A549 (cell line): ENCODE results near the gene MYBPC2. TPM values are rescaled to one million over a fixed set of nuclear protein-coding genes. Genes with fewer than 3 reads are reported as not detected.
A peak's percentile ranks its signal among the peaks of the same experiment; 100 is the strongest.

Experiments
- ATAC-seq, 2 experiments: fragments of 200-7000 bp in 1 of 2; fragments of >200 bp in 1 of 2; cut with Nextera tagmentation in 1 of 2; cut with Tn5 transposase in 1 of 2; 3 replicates each; pipeline versions ENCODE4 v1.8.0 to v1.9.1; 2018 to 2020; ENCODE audit warnings: mild to moderate bottlenecking in 1 of 2, moderate library complexity in 1 of 2
- CTCF ChIA-PET: fragments of 300-600 bp; sonication (Branson Sonifier 250); formaldehyde crosslinking; extraction: SDS; loops from one replicate; lab custom pipeline; 2021; ENCODE audit warnings: antibody characterized with exemption, inconsistent platforms; lab: Yijun Ruan, JAX
- POLR2A ChIA-PET: fragments of 350-600 bp; formaldehyde crosslinking; extraction: SDS; loops from one replicate; lab custom pipeline; 2021; ENCODE audit warnings: antibody characterized with exemption, inconsistent platforms; lab: Yijun Ruan, JAX
- DNase-seq, 2 experiments: peaks; one replicate each; pipeline versions ENCODE4 v3.0.0 to v3.0.0-alpha.2; 2011 to 2016; ENCODE audit warnings: low read depth in 1 of 2, low spot score in 1 of 2
- FAIRE-seq: peaks from 2 replicates; lab custom pipeline; 2011; peaks lifted over from hg19 to GRCh38; lab: Jason Lieb, UNC
- H3K27ac ChIP-seq, 2 experiments: fragments of >200 bp; sonication (Bioruptor Twin); formaldehyde crosslinking; 3 replicates each; pipeline ENCODE4 v1.5.1; 2016 to 2017
- H3K4me1 ChIP-seq: fragments of >200 bp; sonication (Bioruptor Twin); formaldehyde crosslinking; 3 replicates; pipeline ENCODE4 v1.6.1; 2016
- H3K4me2 ChIP-seq: fragments of >200 bp; sonication (Bioruptor Twin); formaldehyde crosslinking; 3 replicates; pipeline ENCODE4 v1.6.1; 2016
- H3K4me3 ChIP-seq: fragments of >200 bp; sonication (Bioruptor Twin); formaldehyde crosslinking; 3 replicates; pipeline ENCODE4 v1.5.1; 2016
- H3K9me3 ChIP-seq: fragments of >200 bp; sonication (Bioruptor Twin); formaldehyde crosslinking; 3 replicates; pipeline ENCODE4 v1.6.1; 2016
- ATOH8 ChIP-seq: fragments of 250-450 bp; sonication (Bioruptor Pico); IDR thresholded peaks from 2 replicates; pipeline ENCODE4 v1.5.0; 2020; ENCODE audit warnings: low read depth, mild to moderate bottlenecking, moderate library complexity
- BHLHE40 ChIP-seq: IDR thresholded peaks from 2 replicates; pipeline ENCODE4 v1.6.1; 2012; ENCODE audit warnings: low read depth, low read length, inconsistent platforms
- CTCF ChIP-seq: fragments of >200 bp; sonication (Bioruptor Twin); formaldehyde crosslinking; IDR thresholded peaks from 3 replicates; pipeline ENCODE4 v1.5.1; 2016
- E2F6 ChIP-seq: IDR thresholded peaks from 2 replicates; pipeline ENCODE4 v1.6.1; 2012; ENCODE audit warnings: low read depth, borderline replicate concordance
- EHMT2 ChIP-seq: fragments of 200-600 bp; sonication (generic); IDR thresholded peaks from 2 replicates; pipeline ENCODE4 v1.6.1; 2016; ENCODE audit warnings: antibody characterized with exemption, low read depth, mild to moderate bottlenecking, moderate library complexity
- ELK1 ChIP-seq: fragments of 150-350 bp; IDR thresholded peaks from 2 replicates; pipeline ENCODE4 v1.6.1; 2014; ENCODE audit warnings: low read depth, mild to moderate bottlenecking, low read length
- FOSB ChIP-seq: fragments of 250-450 bp; sonication (Bioruptor Pico); IDR thresholded peaks from 2 replicates; pipeline ENCODE4 v1.5.0; 2020; ENCODE audit warnings: mild to moderate bottlenecking, moderate library complexity
- FOSL2 ChIP-seq, 2 experiments: fragments of 450-650 bp in 1 of 2; fragments of >200 bp in 1 of 2; sonication (Bioruptor Twin) in 1 of 2; formaldehyde crosslinking; IDR thresholded peaks; 2 replicates each; pipeline versions ENCODE4 v1.5.0 to v1.6.1; 2016 to 2020; ENCODE audit warnings: mild to moderate bottlenecking in 1 of 2, moderate library complexity in 1 of 2
- FOXS1 ChIP-seq: fragments of 250-450 bp; sonication (Bioruptor Pico); IDR thresholded peaks from 2 replicates; pipeline ENCODE4 v1.5.0; 2020; ENCODE audit warnings: mild to moderate bottlenecking, moderate library complexity
- GATA3 ChIP-seq: IDR thresholded peaks from 2 replicates; pipeline ENCODE4 v1.6.1; 2012; ENCODE audit warnings: borderline replicate concordance
- HES2 ChIP-seq: fragments of >200 bp; sonication (Bioruptor Twin); formaldehyde crosslinking; IDR thresholded peaks from 2 replicates; pipeline ENCODE4 v1.6.1; 2016
- HOXB5 ChIP-seq: fragments of 250-450 bp; sonication (Bioruptor Pico); IDR thresholded peaks from 2 replicates; pipeline ENCODE4 v1.5.0; 2020; ENCODE audit warnings: mild to moderate bottlenecking, moderate library complexity
- JUN ChIP-seq, 2 experiments: fragments of >200 bp; sonication (Bioruptor Twin); formaldehyde crosslinking; IDR thresholded peaks; 2 replicates in 1 of 2; 3 replicates in 1 of 2; pipeline ENCODE4 v1.6.1; 2016 to 2017
- NFE2L2 ChIP-seq: fragments of 150-350 bp; conservative IDR thresholded peaks from 2 replicates; pipeline ENCODE4 v1.6.1; 2014; ENCODE audit warnings: low read length
- NR3C1 ChIP-seq: fragments of >200 bp; sonication (Bioruptor Twin); formaldehyde crosslinking; IDR thresholded peaks from 3 replicates; pipeline ENCODE4 v1.6.1; 2017
- PHF8 ChIP-seq: fragments of 200-600 bp; sonication (generic); IDR thresholded peaks from 2 replicates; pipeline ENCODE4 v1.6.1; 2016; ENCODE audit warnings: low read depth, mild to moderate bottlenecking, antibody characterized with exemption, moderate library complexity, borderline replicate concordance
- POLR2A ChIP-seq: IDR thresholded peaks from 2 replicates; pipeline ENCODE4 v1.6.1; 2012; ENCODE audit warnings: mild to moderate bottlenecking, low read length
- POLR2AphosphoS2 ChIP-seq: conservative IDR thresholded peaks from 2 replicates; pipeline ENCODE4 v1.6.1; 2012; ENCODE audit warnings: low read length, improper control_type of control experiment, inconsistent platforms
- RARB ChIP-seq: fragments of 250-450 bp; sonication (Bioruptor Pico); IDR thresholded peaks from 2 replicates; pipeline ENCODE4 v1.8.0; 2021; ENCODE audit warnings: mild to moderate bottlenecking, moderate library complexity
- RCOR1 ChIP-seq: fragments of 150-350 bp; IDR thresholded peaks from 2 replicates; pipeline ENCODE4 v1.6.1; 2014; ENCODE audit warnings: antibody characterized with exemption, low read length, low read depth
- SREBF2 ChIP-seq: fragments of 450-650 bp; IDR thresholded peaks from 2 replicates; pipeline ENCODE4 v1.6.1; 2014; ENCODE audit warnings: mild to moderate bottlenecking, moderate library complexity
- TP53 ChIP-seq: fragments of 250-450 bp; sonication (Bioruptor Pico); IDR thresholded peaks from 2 replicates; pipeline ENCODE4 v1.5.0; 2021; ENCODE audit warnings: mild to moderate bottlenecking, moderate library complexity
- USF2 ChIP-seq: fragments of 450-650 bp; IDR thresholded peaks from 2 replicates; pipeline ENCODE4 v1.6.1; 2014; ENCODE audit warnings: antibody characterized with exemption
- ZFP36 ChIP-seq: fragments of 450-650 bp; IDR thresholded peaks from 2 replicates; pipeline ENCODE4 v1.6.1; 2014; ENCODE audit warnings: borderline replicate concordance; ENCODE audit not compliant: partially characterized antibody
- WGBS: methylation state at CpG from one replicate; pipeline ENCODE4 v1.1.6; 2017; ENCODE audit errors: missing lambda C conversion rate; 5-methylcytosine and 5-hydroxymethylcytosine counted together
- polyA plus RNA-seq, 4 experiments: library from polyadenylated mRNA; depleted of rRNA in 3 of 4; stranded (reverse); fragments of >200 nt; fragmentation: RNase III in 1 of 4; extraction: RNeasy Plus Mini Kit Qiagen cat#74134 plus additional on column Dnase treatment in 1 of 4; gene quantifications; 2 replicates in 3 of 4; 3 replicates in 1 of 4; pipeline ENCODE4 v1.2.3, GENCODE V29; 2011 to 2017

Gene MYBPC2
- polyA plus RNA-seq, 2 of the 4 experiments (the other 2 are of a cell fraction) = 0.10 TPM; not detected in 1

GRCh38 chr19:50475101-50475568 is 42.4 kb downstream of the MYBPC2 start:
- WGBS = 68% methylated on average over 12 of the region's 12 CpGs
- Histone ChIP-seq H3K27ac (no peak overlapping the region), H3K4me1 (peaks cover 12% of the 10 kb centered on the region), H3K9me3 (no peaks in the 10 kb centered on the region)
- DNase-seq (no peak), FAIRE-seq (no peak), ATAC-seq (no peak)
- ChIA-PET CTCF (interaction anchor here (1.0 to 4.7 kb wide), 7 partner anchors 9 to 118 kb away, joined by 3 to 28 read pairs (median 9); no protein-coding TSS in a partner anchor), POLR2A (no interaction called here)
- TF ChIP-seq EHMT2 (no peak), JUN (IDR thresholded peaks at IDR 0.05) (no peak), FOSL2 (IDR thresholded peaks at IDR 0.05) (no peak), FOSL2 (CRISPR knock-in tag; IDR thresholded peaks at IDR 0.05) (no peak), BHLHE40 (no peak), ELK1 (no peak), POLR2A (no peak), RCOR1 (no peak), RARB (CRISPR knock-in tag) (no peak), POLR2AphosphoS2 (no peak), ZFP36 (no peak), E2F6 (no peak), TP53 (CRISPR knock-in tag) (no peak), PHF8 (no peak), SREBF2 (no peak), USF2 (no peak), NR3C1 (no peak), CTCF (no peak), HES2 (no peak)
- TF ChIP-seq, all 56 proteins: peak for 0
- no peak overlapping the region for H3K4me2 ChIP-seq
- H3K4me3 ChIP-seq = no peak overlapping the region

- Histone ChIP-seq H3K4me1 (peaks cover 12% of the 10 kb centered on the region), H3K4me2 (peak overlapping the region; percentile 97), H3K9me3 (no peaks in the 10 kb centered on the region), H3K4me3 (peak overlapping the region; percentile 86; the same call in 2 of the 3 replicates), H3K27ac (peak overlapping the region in 1 of 2 experiments; percentile 55; a peak in 3 of 6 replicates)
- DNase-seq = no peak
- ATAC-seq = no peak; a peak in 3 of 6 replicates
- WGBS = 77% methylated on average over 29 of the region's 29 CpGs
- TF ChIP-seq PHF8 (no peak), ATOH8 (CRISPR knock-in tag) (no peak), GATA3 (no peak), FOXS1 (no peak), FOSL2 (IDR thresholded peaks at IDR 0.05) (no peak), FOSL2 (CRISPR knock-in tag; IDR thresholded peaks at IDR 0.05) (no peak), NFE2L2 (no peak), USF2 (no peak), FOSB (CRISPR knock-in tag) (no peak), NR3C1 (no peak), HOXB5 (CRISPR knock-in tag) (no peak)
- POLR2A ChIA-PET = no interaction called here
- CTCF ChIA-PET = interaction anchor here (1.0 to 4.7 kb wide), 5 partner anchors 9 to 119 kb away, joined by 3 to 28 read pairs (median 10); no protein-coding TSS in a partner anchor
- no peak for FAIRE-seq
These were observed 43.1 kb downstream of the MYBPC2 start for GRCh38 chr19:50475736-50476223.
